HepG2 (cell line): ENCODE measurements around the gene VRK2.

ENCODE experiments used
- ATF7-NPFF ChIP-seq: sonication (generic); formaldehyde crosslinking; IDR thresholded peaks from 2 replicates; pipeline ENCODE4 v1.8.1; 2023; ENCODE audit warnings: mild to moderate bottlenecking, low read depth, missing genetic modification reagents, moderate library complexity
- CC2D1A ChIP-seq: sonication (generic); formaldehyde crosslinking; IDR thresholded peaks from 2 replicates; pipeline ENCODE4 v1.8.1; 2023; ENCODE audit warnings: mild to moderate bottlenecking, missing genetic modification reagents
- EZH2 ChIP-seq: conservative IDR thresholded peaks from 2 replicates; pipeline ENCODE4 v1.6.1; 2012; ENCODE audit warnings: mild to moderate bottlenecking, low read depth, low read length, moderate library complexity
- MAFF ChIP-seq: IDR thresholded peaks from 2 replicates; pipeline ENCODE4 v1.6.1; 2011; ENCODE audit warnings: low read depth, low read length, improper control_type of control experiment
- NBN ChIP-seq: fragments of 450-650 bp; conservative IDR thresholded peaks from 2 replicates; pipeline ENCODE4 v1.6.1; 2017
- PRPF4 ChIP-seq: fragments of 200-400 bp; formaldehyde crosslinking; IDR thresholded peaks from 2 replicates; pipeline ENCODE4 v1.6.1; 2016; ENCODE audit warnings: low read length, low read depth; ENCODE audit not compliant: poor library complexity, severe bottlenecking
- RAD21 ChIP-seq: fragments of 450-650 bp; formaldehyde crosslinking; IDR thresholded peaks from 2 replicates; pipeline ENCODE4 v1.5.0; 2020; ENCODE audit warnings: mild to moderate bottlenecking
- TARDBP ChIP-seq: sonication (generic); formaldehyde crosslinking; IDR thresholded peaks from 2 replicates; pipeline ENCODE4 v1.8.0; 2022; ENCODE audit warnings: mild to moderate bottlenecking, missing genetic modification reagents
- ZNF724P ChIP-seq: sonication (generic); formaldehyde crosslinking; IDR thresholded peaks from 2 replicates; pipeline ENCODE4 v1.8.0; 2022; ENCODE audit warnings: missing genetic modification reagents, borderline replicate concordance
- TF ChIP-seq, protein P1 (sequence below): IDR thresholded peaks from 2 replicates; pipeline ENCODE4 v1.6.1; 2012; ENCODE audit warnings: inconsistent platforms
- TF ChIP-seq, protein P2 (sequence below): sonication (generic); formaldehyde crosslinking; IDR thresholded peaks from 2 replicates; pipeline ENCODE4 v1.4.0; 2020; ENCODE audit warnings: missing genetic modification reagents
- TF ChIP-seq, protein P3 (sequence below): sonication (generic); formaldehyde crosslinking; IDR thresholded peaks from 2 replicates; pipeline ENCODE4 v1.5.0; 2020; ENCODE audit warnings: mild to moderate bottlenecking, missing genetic modification reagents, moderate library complexity
- TF ChIP-seq, protein P4 (sequence below): sonication (generic); formaldehyde crosslinking; IDR thresholded peaks from 2 replicates; pipeline ENCODE4 v1.5.0; 2020; ENCODE audit warnings: mild to moderate bottlenecking, low read depth, missing genetic modification reagents, borderline replicate concordance

DNA sequence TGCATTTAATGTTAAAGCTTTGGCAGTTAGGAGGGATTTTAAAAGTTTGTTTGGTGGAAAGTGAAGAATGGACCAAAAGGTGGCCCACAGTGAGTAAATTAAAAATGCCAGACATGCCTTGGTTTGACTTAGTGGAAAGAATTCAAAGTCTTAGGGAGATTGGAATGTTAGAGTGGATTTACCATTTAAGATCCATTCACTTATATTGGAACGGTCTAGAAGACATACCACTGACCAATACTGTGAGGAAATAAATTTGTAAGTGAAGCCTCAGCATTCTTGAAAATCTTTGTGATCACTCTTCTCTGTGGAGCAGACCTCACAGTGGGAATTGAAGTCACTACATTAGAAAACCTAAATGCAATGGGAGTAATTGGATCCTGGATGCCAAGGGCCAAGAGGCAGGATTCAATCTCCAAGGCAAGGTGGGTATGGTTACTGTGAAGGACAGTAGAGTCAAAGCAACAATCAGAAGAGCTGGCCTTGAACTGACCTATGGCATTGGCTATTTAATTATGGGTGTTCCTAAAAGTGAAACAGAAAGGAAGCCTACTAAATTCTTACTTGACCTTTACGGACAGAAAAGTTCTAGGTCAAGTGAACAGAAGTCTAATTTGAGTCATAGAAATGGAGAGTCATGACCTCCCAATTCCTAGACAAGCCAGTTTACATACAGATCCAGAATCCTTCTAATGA lies 40.2 kb upstream of the VRK2 start:
- TF ChIP-seq, protein P1, sequence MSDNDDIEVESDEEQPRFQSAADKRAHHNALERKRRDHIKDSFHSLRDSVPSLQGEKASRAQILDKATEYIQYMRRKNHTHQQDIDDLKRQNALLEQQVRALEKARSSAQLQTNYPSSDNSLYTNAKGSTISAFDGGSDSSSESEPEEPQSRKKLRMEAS = no peak
- no peak for TF ChIP-seq RAD21 (CRISPR knock-in tag)
- TF ChIP-seq, protein P2, sequence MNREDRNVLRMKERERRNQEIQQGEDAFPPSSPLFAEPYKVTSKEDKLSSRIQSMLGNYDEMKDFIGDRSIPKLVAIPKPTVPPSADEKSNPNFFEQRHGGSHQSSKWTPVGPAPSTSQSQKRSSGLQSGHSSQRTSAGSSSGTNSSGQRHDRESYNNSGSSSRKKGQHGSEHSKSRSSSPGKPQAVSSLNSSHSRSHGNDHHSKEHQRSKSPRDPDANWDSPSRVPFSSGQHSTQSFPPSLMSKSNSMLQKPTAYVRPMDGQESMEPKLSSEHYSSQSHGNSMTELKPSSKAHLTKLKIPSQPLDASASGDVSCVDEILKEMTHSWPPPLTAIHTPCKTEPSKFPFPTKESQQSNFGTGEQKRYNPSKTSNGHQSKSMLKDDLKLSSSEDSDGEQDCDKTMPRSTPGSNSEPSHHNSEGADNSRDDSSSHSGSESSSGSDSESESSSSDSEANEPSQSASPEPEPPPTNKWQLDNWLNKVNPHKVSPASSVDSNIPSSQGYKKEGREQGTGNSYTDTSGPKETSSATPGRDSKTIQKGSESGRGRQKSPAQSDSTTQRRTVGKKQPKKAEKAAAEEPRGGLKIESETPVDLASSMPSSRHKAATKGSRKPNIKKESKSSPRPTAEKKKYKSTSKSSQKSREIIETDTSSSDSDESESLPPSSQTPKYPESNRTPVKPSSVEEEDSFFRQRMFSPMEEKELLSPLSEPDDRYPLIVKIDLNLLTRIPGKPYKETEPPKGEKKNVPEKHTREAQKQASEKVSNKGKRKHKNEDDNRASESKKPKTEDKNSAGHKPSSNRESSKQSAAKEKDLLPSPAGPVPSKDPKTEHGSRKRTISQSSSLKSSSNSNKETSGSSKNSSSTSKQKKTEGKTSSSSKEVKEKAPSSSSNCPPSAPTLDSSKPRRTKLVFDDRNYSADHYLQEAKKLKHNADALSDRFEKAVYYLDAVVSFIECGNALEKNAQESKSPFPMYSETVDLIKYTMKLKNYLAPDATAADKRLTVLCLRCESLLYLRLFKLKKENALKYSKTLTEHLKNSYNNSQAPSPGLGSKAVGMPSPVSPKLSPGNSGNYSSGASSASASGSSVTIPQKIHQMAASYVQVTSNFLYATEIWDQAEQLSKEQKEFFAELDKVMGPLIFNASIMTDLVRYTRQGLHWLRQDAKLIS (CRISPR knock-in tag) = no peak
- TF ChIP-seq, protein P3, sequence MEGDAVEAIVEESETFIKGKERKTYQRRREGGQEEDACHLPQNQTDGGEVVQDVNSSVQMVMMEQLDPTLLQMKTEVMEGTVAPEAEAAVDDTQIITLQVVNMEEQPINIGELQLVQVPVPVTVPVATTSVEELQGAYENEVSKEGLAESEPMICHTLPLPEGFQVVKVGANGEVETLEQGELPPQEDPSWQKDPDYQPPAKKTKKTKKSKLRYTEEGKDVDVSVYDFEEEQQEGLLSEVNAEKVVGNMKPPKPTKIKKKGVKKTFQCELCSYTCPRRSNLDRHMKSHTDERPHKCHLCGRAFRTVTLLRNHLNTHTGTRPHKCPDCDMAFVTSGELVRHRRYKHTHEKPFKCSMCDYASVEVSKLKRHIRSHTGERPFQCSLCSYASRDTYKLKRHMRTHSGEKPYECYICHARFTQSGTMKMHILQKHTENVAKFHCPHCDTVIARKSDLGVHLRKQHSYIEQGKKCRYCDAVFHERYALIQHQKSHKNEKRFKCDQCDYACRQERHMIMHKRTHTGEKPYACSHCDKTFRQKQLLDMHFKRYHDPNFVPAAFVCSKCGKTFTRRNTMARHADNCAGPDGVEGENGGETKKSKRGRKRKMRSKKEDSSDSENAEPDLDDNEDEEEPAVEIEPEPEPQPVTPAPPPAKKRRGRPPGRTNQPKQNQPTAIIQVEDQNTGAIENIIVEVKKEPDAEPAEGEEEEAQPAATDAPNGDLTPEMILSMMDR = no peak
- TF ChIP-seq MAFF = no peak
- no peak for TF ChIP-seq TARDBP
- TF ChIP-seq, protein P4, sequence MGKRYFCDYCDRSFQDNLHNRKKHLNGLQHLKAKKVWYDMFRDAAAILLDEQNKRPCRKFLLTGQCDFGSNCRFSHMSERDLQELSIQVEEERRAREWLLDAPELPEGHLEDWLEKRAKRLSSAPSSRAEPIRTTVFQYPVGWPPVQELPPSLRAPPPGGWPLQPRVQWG (CRISPR knock-in tag) = no peak
- no peak for TF ChIP-seq NBN
- TF ChIP-seq PRPF4 = no peak
- TF ChIP-seq EZH2 = no peak
- no peak for TF ChIP-seq ZNF724P
- TF ChIP-seq ATF7-NPFF (CRISPR knock-in tag) = no peak
- no peak for TF ChIP-seq CC2D1A (CRISPR knock-in tag)
